ENCODE results near the gene COL20A1.

GRCh38 chr20:63283397-63284082 lies 9.4 kb upstream of the COL20A1 start:
- no peak for TF ChIP-seq CTCF (conservative IDR thresholded peaks at IDR 0.05; ENCODE audit: low read depth, low read length)
- TF ChIP-seq EZH2 (IDR thresholded peaks at IDR 0.05; ENCODE audit: low read length, unreplicated experiment) = no peak
